Thyroid gland (tissue), 4 donors: ENCODE measurements around the gene RPRD1B.

Experiments
- CTCF ChIP-seq, 6 experiments: fragments of 200-600 bp in 3 of 6; fragments of 450-650 bp in 3 of 6; sonication (generic) in 3 of 6; IDR thresholded peaks; one replicate each; pipeline ENCODE4 v1.5.1; 2016 to 2019; ENCODE audit warnings: antibody characterized with exemption in 6 of 6, mild to moderate bottlenecking in 2 of 6, inconsistent platforms in 1 of 6, moderate library complexity in 1 of 6
- POLR2A ChIP-seq, 2 donors: fragments of 450-650 bp; IDR thresholded peaks; one replicate each; pipeline ENCODE4 v1.6.1; 2017; ENCODE audit warnings: antibody characterized with exemption in 2 of 2, mild to moderate bottlenecking in 2 of 2, moderate library complexity in 1 of 2

GRCh38 chr20:38001173-38001875, 32.2 kb upstream of the RPRD1B start:
- TF ChIP-seq CTCF (IDR thresholded peaks at IDR 0.05) (no peak), POLR2A (IDR thresholded peaks at IDR 0.05) (no peak)
